Measurements from ENCODE around the gene GALNT9.
"Not testable (repeated sequence)": the region's sequence is repeated elsewhere in the genome, so short reads cannot be mapped to it uniquely, and the experiment has no call there.

The GALNT9 gene

GRCh38 chr12:132358241-132359225 is 29.1 kb upstream of the GALNT9 start:
- not testable (repeated sequence) for DNase-seq

- DNase-seq: no peak
These were observed 28.3 kb upstream of the GALNT9 start for GRCh38 chr12:132357623-132358186.

GRCh38 chr12:132356691-132357622 is 27.6 kb upstream of the GALNT9 start:
- no peak for DNase-seq

- no peak for DNase-seq
These were observed 26.6 kb upstream of the GALNT9 start for GRCh38 chr12:132355742-132356681.

GRCh38 chr12:132354982-132355680 is 25.7 kb upstream of the GALNT9 start:
- no peak for DNase-seq

GRCh38 chr12:132354211-132354981 is 25.0 kb upstream of the GALNT9 start:
- DNase-seq: no peak

- no peak for DNase-seq
These were observed 24.4 kb upstream of the GALNT9 start for GRCh38 chr12:132353811-132354210.

- no peak for DNase-seq
These were observed 23.8 kb upstream of the GALNT9 start for GRCh38 chr12:132352896-132353800.

DNA sequence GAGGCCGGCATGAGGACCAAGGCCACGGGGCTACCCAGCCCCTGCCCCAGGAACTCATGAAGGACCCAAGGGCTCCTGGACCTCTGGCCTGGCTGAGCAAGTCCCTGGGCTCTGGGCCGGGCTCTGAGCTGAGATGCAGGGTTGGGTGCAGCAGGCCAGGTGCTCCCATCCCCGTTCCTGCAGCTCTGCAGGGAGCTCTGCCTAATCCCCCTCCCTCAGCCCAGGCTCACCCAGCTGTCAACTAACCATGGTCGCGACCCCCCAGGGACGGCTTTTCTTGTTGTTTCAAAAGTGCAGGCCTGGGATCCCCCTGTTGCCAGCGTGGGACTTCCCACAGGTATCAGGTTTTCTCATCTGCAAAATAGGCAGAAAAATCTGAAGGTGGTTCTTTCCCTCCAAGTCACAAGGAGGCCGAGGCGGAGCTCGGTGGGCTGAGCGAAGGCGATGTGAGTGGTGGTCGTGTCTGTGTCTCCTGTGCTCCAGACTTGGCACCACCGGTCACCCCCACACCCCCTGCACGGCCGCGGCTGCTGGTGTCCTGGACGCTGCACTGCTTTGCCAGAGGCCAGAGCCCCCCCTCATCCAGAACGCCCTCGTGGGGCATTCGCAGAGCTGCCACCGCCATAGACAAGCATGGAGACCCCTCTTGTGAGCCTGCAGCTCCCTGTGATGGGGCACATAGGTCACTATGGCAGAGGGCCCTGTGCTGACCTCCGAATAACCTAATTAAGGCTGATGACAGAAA is 22.5 kb upstream of the GALNT9 start:
- no peak for DNase-seq

DNA sequence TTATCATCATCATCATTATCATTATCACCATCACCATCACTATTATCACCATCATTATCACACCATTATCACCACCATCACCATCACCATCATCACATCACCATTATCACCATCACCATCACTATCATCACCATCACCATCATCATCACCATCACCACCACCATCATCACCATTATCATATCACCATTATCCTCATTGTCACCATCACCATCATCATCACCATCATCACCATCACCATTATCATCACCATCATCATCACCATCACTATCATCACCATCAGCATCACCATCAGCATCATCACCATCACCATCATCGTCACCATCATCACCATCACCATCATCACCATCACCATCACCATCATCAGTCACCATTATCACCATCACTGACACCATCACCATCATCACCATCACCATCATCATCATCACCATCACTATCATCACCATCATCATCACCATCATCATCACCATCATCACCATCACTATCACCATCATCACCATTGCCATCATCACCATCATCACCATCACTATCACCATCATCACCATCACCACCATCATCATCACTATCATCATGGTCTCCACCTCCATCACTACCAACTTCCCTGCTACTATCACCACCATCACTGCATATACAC is 20.2 kb upstream of the GALNT9 start:
- DNase-seq: no peak

DNA sequence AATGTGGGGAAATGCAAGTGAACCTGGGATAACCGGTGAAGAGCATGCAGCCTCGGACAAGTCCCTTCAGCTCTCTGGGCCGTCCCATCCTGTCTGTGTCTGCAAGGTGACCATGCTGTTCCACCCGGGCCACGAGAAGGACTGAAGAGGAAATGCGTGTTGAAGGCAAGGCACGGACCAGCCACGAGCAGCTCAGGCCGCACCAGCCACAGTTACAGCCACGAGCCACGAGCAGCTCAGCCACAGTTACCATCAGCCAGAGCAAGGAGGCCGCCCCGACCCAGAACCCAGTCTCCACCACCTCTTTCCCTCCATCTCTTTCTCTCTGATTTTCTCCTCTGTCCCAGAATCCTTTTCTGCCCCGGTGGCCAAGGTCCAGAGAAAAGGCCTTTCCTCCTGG is 18.8 kb upstream of the GALNT9 start:
- DNase-seq: no peak

GRCh38 chr12:132347176-132347855 is 17.9 kb upstream of the GALNT9 start:
- no peak for DNase-seq

- no peak for DNase-seq
These were observed 17.2 kb upstream of the GALNT9 start for GRCh38 chr12:132346471-132347175.

GRCh38 chr12:132345561-132346200 is 16.3 kb upstream of the GALNT9 start:
- no peak for DNase-seq

DNA sequence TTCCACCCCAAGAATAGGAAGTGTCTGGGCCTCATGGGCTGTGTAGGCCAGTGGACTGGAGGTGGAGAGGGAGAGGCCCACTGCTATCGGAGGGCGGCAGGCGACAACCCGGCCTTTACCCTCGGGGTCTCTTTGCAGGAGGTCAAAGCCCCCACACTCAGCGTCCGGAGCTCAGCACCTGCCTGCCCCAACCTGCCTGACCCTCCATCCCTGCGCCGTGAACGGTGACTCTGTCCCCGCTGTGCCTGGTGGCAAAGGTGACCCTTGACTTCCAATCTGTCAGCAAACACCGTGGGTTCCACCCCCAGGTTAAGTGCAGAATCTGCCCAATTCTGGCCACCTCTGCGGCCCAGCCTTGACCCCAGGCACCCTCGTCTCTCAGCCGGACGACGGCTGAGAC is 15.7 kb upstream of the GALNT9 start:
- no peak for DNase-seq

DNA sequence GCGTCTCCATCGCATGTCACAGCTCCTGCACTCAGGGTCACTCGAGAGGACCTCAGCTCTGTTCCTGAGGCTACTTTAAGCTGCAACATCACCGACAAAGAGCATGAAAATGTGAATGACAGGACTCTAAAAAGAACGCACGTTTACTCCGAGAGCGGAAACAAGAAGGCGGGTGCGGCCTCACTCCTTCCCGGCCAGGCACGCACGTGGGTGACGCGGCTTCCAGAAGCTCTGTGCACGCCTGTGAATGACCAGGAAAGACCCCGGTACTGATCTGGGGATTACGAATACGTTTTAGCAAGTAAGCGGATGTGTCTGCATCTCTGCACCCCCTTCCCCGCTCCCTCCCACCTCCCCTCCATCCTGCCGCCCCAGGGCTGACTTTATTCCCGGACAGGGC is 15.2 kb upstream of the GALNT9 start:
- no peak for DNase-seq
